CD4-positive, alpha-beta T cell treated with Interleukin-6 for 4 hours (primary cell): Measurements from ENCODE around the gene C2CD2L.
"Not testable (repeated sequence)": the region's sequence is repeated elsewhere in the genome, so short reads cannot be mapped to it uniquely, and the experiment has no call there.

Experiments used
- DNase-seq: peaks from one replicate; pipeline ENCODE4 v3.0.0-alpha.2; 2020; ENCODE audit warnings: mixed read lengths

Gene C2CD2L

GRCh38 chr11:119093942-119094815, 13.0 kb upstream of the C2CD2L start:
- DNase-seq, result peak; percentile 63

- peak; percentile 69 for DNase-seq
These were observed 12.4 kb upstream of the C2CD2L start for GRCh38 chr11:119094816-119095065.

GRCh38 chr11:119095066-119095880, 11.9 kb upstream of the C2CD2L start:
- peak; percentile 98 for DNase-seq

DNA sequence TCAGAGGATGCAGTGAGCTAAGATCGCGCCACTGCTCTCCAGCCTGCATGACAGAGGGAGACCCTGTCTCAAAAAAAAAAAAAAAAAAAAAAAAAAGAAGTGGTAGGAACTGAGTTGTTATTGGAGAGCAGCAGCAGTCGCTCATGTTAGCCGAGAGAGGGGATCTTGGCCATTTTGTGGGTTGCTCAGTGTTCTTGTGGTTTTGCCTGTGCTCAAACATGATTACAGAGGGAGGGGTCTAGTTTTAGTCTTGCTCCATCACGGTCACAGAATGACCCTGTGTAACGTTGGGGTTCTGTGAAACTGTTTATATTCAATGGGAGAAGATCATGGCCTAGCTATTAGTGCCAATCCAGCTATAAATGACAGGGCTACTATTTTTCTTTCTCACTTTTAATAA, 7.4 kb upstream of the C2CD2L start:
- DNase-seq, result no peak

DNA sequence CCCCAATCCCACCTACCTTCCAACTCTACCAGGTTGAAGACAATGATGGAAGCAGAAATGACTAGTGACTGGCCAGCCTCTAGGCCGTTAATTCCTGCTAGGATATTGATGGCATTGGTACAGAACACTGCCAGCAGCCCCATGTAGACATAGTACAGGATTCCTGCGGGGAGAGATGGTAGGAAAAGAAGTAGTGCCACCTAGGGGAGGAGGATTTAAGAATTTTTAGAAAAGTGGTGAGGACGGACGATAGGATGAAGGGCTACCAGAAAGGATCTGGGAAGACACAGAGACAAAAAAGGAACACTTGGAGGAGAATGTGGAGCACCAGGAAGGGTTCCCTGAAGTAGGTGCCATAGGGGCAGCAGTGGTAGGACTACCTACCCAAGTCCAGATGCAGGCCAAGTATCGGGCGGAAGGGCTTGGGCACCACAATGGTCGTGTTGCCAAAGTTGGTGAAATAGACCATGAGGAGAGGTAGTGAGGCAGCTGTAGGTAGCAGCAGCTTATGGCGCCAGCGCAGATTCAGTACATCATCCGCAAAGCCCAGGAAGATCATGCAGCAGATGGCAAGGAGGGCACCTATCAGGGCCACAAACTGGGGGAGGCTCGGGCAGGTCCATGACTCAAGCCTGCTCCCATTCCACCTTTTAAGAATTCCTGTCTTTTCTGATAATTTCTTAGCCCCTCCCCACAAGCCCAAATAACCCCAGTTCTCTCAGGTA, 6.7 kb upstream of the C2CD2L start:
- DNase-seq, result no peak

DNA sequence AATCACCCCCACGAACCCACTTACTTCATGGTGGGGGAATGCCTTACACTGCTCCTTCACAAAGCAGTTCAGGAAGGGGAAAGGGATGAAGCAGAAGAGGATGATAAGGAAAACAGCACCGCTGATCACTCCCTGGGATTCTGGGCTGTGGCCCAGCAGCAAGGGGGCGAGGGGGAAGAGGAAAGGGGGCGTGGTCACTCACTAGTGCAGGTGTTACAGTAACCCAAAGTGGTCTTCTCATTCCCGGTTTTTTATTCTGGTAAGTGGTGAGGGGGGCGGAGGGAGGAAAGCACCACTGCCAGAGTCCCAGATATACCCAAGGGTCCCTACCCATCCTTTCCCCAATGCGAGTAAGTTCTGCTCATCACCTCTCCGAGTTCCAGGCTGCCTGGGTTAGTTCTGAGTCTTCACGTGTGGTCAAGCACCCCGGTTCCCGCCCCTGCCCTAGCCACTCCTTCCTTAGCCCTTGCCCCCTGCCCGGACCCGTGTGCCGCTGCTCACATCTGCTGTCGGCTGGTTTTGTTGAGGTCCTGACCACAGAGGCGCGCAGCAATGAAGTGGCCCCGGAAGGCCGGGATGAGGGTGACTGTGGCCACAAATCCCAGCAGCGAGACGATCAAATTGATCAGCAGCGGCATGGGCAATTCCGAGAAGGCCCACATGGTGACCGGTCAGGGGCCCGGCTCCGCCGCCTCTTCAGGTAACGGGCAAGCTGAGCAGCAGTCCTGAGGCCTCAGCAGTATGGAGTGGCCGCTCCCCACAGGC, 6.0 kb upstream of the C2CD2L start:
- DNase-seq, result no peak

GRCh38 chr11:119101759-119102423, 5.3 kb upstream of the C2CD2L start, which contains the start of gene DPAGT1:
TSS of gene DPAGT1 (minus strand) at chr11:119101853. CDS start at chr11:119101655, 198 bp downstream.
- DNase-seq, result peak; percentile 85

DNA sequence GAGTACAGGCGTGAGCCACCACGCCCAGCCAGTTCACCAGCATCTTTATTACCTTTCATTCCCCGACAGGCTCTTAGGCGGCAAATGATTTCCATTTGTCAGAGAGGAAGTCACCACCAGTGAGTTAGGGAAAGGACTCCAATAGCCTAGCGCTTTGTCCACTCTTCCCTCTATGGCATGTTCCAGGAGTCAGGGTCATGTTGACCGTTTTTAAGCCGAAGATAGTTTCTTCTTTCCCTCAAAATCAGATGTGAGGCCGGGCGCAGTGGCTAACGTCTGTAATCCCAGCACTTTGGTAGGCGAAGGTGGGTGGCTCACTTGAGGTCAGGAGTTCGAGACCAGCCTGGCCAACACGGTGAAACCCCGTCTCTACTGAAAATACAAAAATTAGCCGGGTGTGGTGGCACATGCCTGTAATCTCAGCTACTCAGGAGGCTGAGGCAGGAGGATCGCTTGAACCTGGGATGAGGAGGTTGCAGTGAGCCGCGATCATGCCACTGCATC, 3.9 kb upstream of the C2CD2L start:
- DNase-seq, result not testable (repeated sequence)

- no peak for DNase-seq
These were observed 3.4 kb upstream of the C2CD2L start for GRCh38 chr11:119103793-119104192.

- peak; percentile 26 for DNase-seq
These were observed 498 bp downstream of the C2CD2L start for GRCh38 chr11:119107538-119108145.

- DNase-seq, result peak; percentile 56
These were observed 1.2 kb downstream of the C2CD2L start for GRCh38 chr11:119108146-119108856.

DNA sequence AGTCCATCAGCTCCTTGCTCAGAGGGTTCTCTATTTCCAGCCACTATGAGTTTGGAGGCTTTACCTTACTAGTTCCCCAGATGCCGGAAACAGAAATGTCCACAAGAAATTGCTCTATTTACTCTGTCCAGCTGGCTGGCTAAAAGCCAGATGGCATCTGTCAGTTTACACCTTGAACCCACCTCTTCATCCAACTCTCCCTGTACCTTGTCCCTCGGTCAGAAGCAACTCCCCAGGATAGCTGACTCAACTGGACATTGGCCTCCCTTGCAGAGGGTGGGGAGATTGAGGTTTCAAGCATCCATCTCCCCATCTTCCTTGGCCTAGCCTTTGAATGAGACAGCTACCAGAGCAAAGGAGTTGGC, 1.7 kb downstream of the C2CD2L start:
- DNase-seq, result no peak

DNA sequence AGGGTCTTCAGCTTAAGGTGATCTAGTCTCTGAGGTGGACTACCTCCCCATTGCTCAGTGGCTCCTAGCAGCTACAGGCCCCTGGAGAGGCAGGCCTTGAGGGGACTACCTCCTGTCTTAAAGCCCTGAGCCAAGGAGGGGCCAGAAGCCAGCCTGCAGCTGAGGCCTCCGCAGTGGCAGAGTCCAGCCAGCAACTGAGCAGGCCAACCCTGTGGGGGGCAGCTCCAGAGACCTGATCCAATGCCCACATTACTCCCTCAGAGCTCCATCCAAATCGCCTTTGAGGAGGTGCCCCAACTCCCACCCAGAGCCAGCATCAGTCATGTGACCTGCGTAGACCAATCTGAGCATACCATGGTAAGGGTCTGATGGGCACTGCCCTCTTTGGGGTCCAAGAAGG, 2.7 kb downstream of the C2CD2L start:
- DNase-seq, result no peak

DNA sequence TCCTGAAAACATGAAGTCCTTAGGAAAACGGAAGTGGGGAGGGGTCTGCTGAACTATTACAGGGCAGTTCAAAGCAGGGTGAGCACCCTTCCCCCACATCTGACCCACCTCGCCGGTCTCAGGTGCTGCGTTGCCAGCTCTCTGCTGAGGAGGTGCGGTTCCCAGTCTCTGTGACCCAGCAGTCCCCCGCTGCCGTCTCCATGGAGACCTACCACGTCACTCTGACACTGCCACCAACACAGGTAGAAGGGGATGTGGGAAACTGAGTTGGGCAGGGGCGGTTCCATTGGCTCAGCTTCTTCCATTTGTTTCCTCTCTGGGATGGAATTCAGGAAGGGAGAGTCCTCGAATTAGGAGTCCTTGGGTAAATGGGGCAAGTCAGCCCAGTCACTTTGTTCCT, 3.3 kb downstream of the C2CD2L start:
- no peak for DNase-seq

DNA sequence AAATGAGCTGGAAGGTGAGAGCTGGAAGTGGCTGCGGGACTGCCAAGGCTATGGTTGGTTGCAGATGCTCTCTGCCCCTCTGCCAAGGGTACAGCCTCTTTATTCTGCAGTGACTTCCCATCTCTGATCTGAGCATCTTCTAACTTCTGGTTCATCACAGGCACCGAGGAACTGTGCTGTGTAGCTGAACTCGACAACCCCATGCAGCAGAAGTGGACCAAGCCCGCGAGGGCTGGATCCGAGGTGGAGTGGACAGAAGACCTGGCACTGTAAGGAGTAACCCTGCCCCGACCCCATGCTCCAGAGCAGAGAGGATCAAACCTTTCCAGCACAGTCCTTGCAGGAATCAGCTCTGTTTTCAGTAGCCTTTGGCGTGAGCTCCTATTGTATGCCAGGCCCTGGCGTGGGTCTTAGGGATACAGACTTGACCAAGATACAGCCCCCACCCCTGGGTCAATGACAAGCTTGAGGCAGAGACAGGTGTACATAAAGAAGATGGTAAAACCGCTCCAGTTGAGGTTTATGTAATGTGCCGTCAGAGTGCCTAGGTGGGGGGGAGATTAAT, 4.3 kb downstream of the C2CD2L start:
- DNase-seq, result no peak

DNA sequence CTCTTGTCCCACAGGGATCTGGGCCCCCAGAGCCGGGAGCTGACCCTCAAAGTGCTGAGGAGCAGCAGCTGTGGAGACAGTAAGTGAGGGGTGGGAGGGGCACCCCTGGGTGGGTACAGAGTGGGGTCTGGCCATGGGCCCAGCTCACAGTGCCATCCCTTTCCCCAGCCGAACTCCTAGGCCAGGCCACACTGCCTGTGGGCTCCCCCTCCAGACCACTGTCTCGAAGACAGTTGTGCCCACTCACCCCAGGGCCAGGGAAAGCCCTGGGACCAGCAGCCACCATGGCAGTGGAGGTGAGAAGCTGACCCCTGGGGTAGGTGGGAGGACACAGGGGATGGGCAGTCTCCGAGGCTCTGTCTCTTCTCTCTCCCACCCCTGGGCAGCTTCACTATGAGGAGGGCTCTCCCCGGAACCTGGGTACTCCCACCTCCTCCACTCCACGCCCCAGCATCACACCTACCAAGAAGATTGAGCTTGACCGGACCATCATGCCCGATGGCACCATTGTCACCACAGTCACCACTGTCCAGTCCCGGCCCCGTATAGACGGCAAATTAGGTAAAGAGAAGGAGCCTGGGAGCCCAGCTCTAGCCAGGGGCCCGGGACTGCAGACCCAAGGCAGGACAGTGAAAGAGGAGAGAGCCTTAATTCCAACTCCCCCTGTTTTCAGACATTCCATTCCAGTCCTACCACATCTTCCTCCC, 5.3 kb downstream of the C2CD2L start:
- DNase-seq, result no peak

DNA sequence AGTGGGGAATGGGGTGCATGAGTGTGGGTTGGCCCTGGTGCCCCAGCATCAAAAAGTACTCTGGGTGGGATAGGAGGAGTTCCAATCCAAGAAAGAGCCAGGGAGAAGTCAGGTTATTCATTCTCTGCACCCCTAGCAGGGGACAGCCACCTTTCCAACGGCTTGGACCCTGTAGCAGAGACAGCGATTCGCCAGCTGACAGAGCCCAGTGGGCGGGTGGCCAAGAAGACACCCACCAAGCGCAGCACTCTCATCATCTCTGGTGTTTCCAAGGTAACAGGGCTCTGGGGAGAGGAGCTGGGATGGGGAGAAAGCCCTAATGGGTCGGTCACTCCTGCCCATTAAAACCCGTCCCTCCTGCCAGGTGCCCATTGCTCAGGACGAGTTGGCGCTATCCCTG, 6.6 kb downstream of the C2CD2L start:
- no peak for DNase-seq

- no peak for DNase-seq
These were observed 7.2 kb downstream of the C2CD2L start for GRCh38 chr11:119114351-119114750.

DNA sequence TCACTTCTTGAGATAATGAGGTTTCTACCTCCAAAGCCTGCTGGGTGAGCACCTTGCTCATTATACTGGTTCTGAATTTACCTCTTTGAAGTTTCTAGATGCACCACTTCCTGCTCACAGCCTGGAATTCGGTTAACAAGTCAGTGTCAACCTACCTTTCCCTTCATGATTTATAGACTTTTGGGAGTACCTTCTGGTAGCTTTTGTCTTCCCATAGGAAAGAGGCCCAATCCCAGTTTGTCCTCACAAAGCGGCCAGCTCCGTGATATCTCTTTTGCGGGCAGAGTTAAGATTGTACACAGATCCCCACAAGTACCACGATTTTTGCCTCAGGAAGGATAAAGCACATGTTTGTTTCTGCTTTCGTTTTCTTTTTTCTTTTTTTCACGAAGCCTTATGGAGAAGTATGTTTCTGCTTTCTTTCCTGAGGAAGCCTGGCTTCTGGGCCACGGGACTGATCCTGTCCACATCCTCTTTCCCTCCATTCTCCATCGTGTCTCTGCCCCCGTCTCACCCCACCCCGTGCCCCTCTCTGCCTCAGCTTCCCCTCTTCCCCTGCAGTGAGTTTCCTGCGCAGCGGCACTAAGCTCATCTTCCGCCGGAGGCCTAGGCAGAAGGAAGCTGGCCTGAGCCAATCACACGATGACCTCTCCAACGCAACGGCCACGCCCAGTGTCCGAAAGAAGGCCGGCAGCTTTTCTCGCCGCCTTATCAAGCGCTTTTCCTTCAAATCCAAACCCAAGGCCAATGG, 8.5 kb downstream of the C2CD2L start:
- peak; percentile 59 for DNase-seq
